Kidney (tissue), 14 donors: ENCODE data around the gene POU4F1. TPM values are rescaled to one million over a fixed set of nuclear protein-coding genes. Genes with fewer than 3 reads are reported as not detected.

Source experiments
- DNase-seq, 5 donors: peaks; one replicate each; pipeline ENCODE4 v3.0.0-alpha.2; 2013 to 2020
- FAIRE-seq: peaks from 2 replicates; lab custom pipeline; 2012; peaks lifted over from hg19 to GRCh38; lab: Jason Lieb, UNC
- H3K27ac ChIP-seq, 2 donors: one replicate each; pipeline ENCODE4 v1.7.0; 2013; ENCODE audit warnings: low read depth in 2 of 2, low read length in 2 of 2, inconsistent platforms in 1 of 2
- H3K27me3 ChIP-seq: one replicate; pipeline ENCODE4 v1.7.1; 2013; ENCODE audit warnings: low read length, inconsistent platforms; ENCODE audit not compliant: control insufficient read depth, insufficient read depth
- H3K36me3 ChIP-seq, 3 donors: one replicate each; pipeline versions ENCODE4 v1.7.0 to v1.7.1; 2013; ENCODE audit warnings: low read length in 3 of 3, control low read depth in 1 of 3, inconsistent platforms in 1 of 3; ENCODE audit not compliant: insufficient read depth in 3 of 3, control insufficient read depth in 2 of 3
- H3K4me1 ChIP-seq, 3 donors: one replicate each; pipeline versions ENCODE4 v1.7.0 to v1.7.1; 2013; ENCODE audit warnings: low read length in 3 of 3, inconsistent platforms in 1 of 3, low read depth in 1 of 3; ENCODE audit not compliant: control insufficient read depth in 2 of 3, insufficient read depth in 2 of 3
- H3K4me3 ChIP-seq, 3 donors: one replicate each; pipeline versions ENCODE4 v1.7.0 to v1.8.1; 2013; ENCODE audit warnings: low read length in 3 of 3, control low read depth in 1 of 3, inconsistent platforms in 1 of 3
- H3K9ac ChIP-seq, 3 donors: one replicate each; pipeline versions ENCODE4 v1.7.0 to v1.7.1; 2013; ENCODE audit warnings: low read length in 3 of 3, control low read depth in 1 of 3, inconsistent platforms in 1 of 3
- H3K9me3 ChIP-seq, 3 donors: one replicate each; pipeline versions ENCODE4 v1.7.0 to v1.7.1; 2013; ENCODE audit warnings: low read length in 3 of 3, control low read depth in 1 of 3, inconsistent platforms in 1 of 3; ENCODE audit not compliant: control insufficient read depth in 2 of 3, insufficient read depth in 1 of 3
- intact Hi-C: fragments of 100-400 bp; cut with DNase I; formaldehyde crosslinking; loops from one replicate; pipeline ENCODE4 v1.11.1; 2022
- polyA plus RNA-seq: library from polyadenylated mRNA; stranded (reverse); fragments of 350-450 nt; fragmentation: Illumina TruSeq; extraction: RNeasy Lipid Tissue Mini Kit (QIAGEN cat#74804); gene quantifications from one replicate; pipeline ENCODE4 v1.2.3, GENCODE V29; 2014; ENCODE audit warnings: low read depth, low replicate concordance; ENCODE audit not compliant: insufficient read depth
- total RNA-seq: library from RNA; stranded (reverse); fragmentation: NEBNext Ultra II Directional; extraction: Animal tissue kit (Norgen Biotek cat#: 25700); gene quantifications from one replicate; pipeline ENCODE4 v1.2.1, GENCODE V29; 2021
- TF ChIP-seq, protein P1 (sequence below): IDR thresholded peaks from 3 replicates; pipeline ENCODE4 v1.5.1; 2012; ENCODE audit warnings: mild to moderate bottlenecking, moderate library complexity, borderline replicate concordance; ENCODE audit not compliant: insufficient read depth; ENCODE audit errors: extremely low read depth
- donor health status: control.
- donor health status: control.
- donor health status: control.
- donor health status: control.
- donor health status: control.
- donor health status: DM: yes; HTN: yes; CAD: no.
- donor health status: Normal renal cell carcinoma (clear cell type).

The POU4F1 gene
- total and polyA plus RNA-seq, 2 donors from 2014 or later, result not detected

GRCh38 chr13:78623132-78623531, 19.8 kb upstream of the POU4F1 start:
- Histone ChIP-seq H3K9ac (no peak overlapping the region), H3K27me3 (no peaks in the 10 kb centered on the region), H3K27ac (no peak overlapping the region), H3K36me3 (peaks cover 0 to 1% (median 0%) of the 10 kb centered on the region in 3 donors), H3K9me3 (no peaks in the 10 kb centered on the region), H3K4me1 (peaks cover 0 to 2% (median 0%) of the 10 kb centered on the region in 3 donors), H3K4me3 (no peak overlapping the region)
- intact Hi-C loops, result no loop called here
- DNase-seq, result no peak
- FAIRE-seq, result no peak
- TF ChIP-seq, protein P1, sequence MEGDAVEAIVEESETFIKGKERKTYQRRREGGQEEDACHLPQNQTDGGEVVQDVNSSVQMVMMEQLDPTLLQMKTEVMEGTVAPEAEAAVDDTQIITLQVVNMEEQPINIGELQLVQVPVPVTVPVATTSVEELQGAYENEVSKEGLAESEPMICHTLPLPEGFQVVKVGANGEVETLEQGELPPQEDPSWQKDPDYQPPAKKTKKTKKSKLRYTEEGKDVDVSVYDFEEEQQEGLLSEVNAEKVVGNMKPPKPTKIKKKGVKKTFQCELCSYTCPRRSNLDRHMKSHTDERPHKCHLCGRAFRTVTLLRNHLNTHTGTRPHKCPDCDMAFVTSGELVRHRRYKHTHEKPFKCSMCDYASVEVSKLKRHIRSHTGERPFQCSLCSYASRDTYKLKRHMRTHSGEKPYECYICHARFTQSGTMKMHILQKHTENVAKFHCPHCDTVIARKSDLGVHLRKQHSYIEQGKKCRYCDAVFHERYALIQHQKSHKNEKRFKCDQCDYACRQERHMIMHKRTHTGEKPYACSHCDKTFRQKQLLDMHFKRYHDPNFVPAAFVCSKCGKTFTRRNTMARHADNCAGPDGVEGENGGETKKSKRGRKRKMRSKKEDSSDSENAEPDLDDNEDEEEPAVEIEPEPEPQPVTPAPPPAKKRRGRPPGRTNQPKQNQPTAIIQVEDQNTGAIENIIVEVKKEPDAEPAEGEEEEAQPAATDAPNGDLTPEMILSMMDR, result no peak

DNA sequence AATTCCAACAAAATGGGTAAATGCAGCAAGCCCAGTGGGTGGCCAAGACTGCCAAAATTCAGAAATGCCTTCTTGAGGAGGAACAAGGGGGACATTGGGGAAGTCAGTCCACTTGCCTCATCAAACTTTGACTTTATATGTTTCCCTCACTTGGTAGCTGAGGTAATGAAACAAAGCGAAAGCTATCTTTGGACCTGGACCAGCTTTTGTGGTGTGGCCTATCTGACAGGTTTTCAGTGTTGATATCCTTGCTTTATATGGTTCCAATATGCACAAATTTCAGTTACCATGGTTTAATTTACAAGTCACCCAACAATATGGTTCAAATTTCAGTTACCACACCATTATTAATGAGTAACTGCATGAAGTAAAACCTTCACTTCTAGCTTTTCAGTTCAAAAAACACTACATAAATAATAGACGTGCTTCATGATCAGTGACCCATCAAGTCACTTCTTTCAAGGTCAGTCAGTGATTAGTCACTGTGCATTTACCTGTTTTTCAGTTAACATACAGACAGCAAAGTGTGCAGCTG, 17.7 kb upstream of the POU4F1 start:
- TF ChIP-seq, protein P1, result no peak

GRCh38 chr13:78618411-78618810, 15.1 kb upstream of the POU4F1 start:
- peaks cover 0 to 2% (median 0%) of the 10 kb centered on the region in 3 donors for H3K4me1 ChIP-seq
- H3K36me3 ChIP-seq, result peaks cover 2 to 9% (median 5%) of the 10 kb centered on the region in 3 donors
- no peaks in the 10 kb centered on the region for H3K27me3 ChIP-seq
- H3K27ac ChIP-seq, result no peak overlapping the region
- intact Hi-C loops, result no loop called here
- TF ChIP-seq, protein P1, result no peak
- no peaks in the 10 kb centered on the region for H3K9me3 ChIP-seq
- DNase-seq, result no peak
- no peak for FAIRE-seq
- no peak overlapping the region for H3K9ac ChIP-seq
- no peak overlapping the region for H3K4me3 ChIP-seq

More for the DNA sequence above, 17.7 kb upstream of the POU4F1 start:
- Histone ChIP-seq H3K9me3 (no peaks in the 10 kb centered on the region), H3K4me3 (no peak overlapping the region), H3K9ac (no peak overlapping the region), H3K27me3 (no peaks in the 10 kb centered on the region), H3K27ac (no peak overlapping the region), H3K4me1 (peaks cover 0 to 2% (median 0%) of the 10 kb centered on the region in 3 donors), H3K36me3 (peaks cover 2 to 9% (median 5%) of the 10 kb centered on the region in 3 donors)
- FAIRE-seq (no peak), DNase-seq (no peak)
- intact Hi-C loops, result no loop called here
